Measurements from ENCODE around the gene CENPVL1.

DNA sequence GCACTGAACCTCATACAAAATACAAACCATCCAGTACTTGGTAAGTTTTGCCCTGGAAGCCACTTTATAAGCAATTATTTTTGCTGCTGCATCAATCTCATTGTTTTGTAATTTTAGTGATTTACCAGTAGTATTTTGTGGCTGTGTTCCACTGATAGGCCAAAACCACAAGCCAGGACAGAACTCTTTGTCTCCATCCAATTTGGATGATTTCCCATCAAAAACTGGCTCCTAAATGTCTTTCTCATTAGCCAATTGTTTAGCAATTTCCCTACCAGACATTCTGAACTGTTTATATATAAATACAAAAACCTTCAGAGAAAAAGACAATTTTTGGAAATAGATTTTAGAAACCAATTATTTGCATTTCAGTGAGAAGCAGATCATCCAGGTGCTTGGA is 37.4 kb downstream of the CENPVL1 start:
- no peak for TF ChIP-seq BHLHE40 (IDR thresholded peaks at IDR 0.05; ENCODE audit: borderline replicate concordance)
- no peak for TF ChIP-seq ARNT (IDR thresholded peaks at IDR 0.05)
- no peak for TF ChIP-seq ZNF384 (IDR thresholded peaks at IDR 0.05)
- TF ChIP-seq CTBP1 (IDR thresholded peaks at IDR 0.05; ENCODE audit: borderline replicate concordance): no peak
- TF ChIP-seq FOXK2 (IDR thresholded peaks at IDR 0.05): no peak
- no peak for TF ChIP-seq LEF1 (IDR thresholded peaks at IDR 0.05; ENCODE audit: borderline replicate concordance)
- no peak for TF ChIP-seq L3MBTL2 (conservative IDR thresholded peaks at IDR 0.05)

Measured in HEK293T (cell line).